NCI-H82 (cell line): Measurements from ENCODE around the gene AKAP14.
"Not testable (repeated sequence)": the region's sequence is repeated elsewhere in the genome, so short reads cannot be mapped to it uniquely, and the experiment has no call there.

Experiments
- DNase-seq: peaks from one replicate; lab custom pipeline; 2025; lab: John Stamatoyannopoulos, UW

The AKAP14 gene

GRCh38 chrX:119895843-119896326 lies at the start of gene AKAP14:
TSS of gene AKAP14 (plus strand) at chrX:119895893. CDS start at chrX:119903224, 7,331 bp downstream.
- DNase-seq = peak; percentile 75

- DNase-seq = peak; percentile 100
These were observed 43.0 kb upstream of the AKAP14 start, which contains the start of gene UPF3B for GRCh38 chrX:119852382-119853353. TSS of gene UPF3B (minus strand) at chrX:119852963. CDS start at chrX:119852928, 35 bp downstream.

GRCh38 chrX:119853444-119853843 lies 42.2 kb upstream of the AKAP14 start:
- peak; percentile 32 for DNase-seq

DNA sequence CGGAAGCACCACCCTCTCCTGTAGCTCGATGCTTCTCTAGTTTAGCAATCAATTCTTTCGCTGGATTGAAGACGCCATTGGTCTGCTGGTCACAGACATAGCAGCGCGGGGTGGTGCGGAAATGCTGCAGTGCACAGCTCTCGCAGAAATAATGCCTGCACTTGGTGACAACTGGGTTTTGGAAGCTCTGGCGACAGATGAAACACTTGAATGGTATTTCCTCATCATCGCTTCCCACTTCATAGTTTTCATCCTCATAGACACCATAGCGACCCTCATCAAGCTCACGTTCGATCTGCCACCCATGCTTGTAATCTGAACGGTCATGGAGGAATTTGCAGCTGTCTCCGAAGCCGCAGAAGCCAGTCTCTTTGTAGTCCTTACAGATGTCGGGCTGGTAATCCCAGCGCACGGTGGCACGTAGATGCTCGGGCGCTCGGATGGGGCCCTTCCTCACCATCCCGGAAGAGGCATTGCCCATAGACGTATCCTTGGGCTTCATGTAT lies 25.0 kb upstream of the AKAP14 start:
- peak; percentile 65 for DNase-seq

DNA sequence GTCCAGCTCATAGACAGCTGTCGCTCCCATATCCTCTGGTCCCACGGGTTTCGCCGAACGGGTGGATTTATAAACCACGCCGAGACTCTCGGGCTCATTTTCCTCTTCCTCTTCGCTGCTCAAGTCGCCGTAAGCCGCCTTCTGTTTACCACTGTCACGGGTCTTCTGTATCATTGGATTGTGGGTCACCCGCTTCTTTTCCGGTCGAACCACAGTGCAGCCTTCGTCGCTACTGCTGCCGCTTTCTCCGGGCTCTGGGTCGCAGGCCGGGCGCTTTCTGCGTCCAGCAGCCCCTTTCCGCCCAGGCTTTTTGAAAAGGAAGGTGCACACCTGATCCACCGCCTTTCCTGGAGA lies 24.5 kb upstream of the AKAP14 start:
- DNase-seq = peak; percentile 65

- DNase-seq = peak; percentile 93
These were observed 23.9 kb upstream of the AKAP14 start, which contains the start of the genes NDUFA1 and RNF113A for GRCh38 chrX:119871599-119872395. TSS of gene NDUFA1 (plus strand) at chrX:119871832. CDS start at chrX:119871912, 80 bp downstream. TSS of gene RNF113A (minus strand) at chrX:119871733. CDS start at chrX:119871613, 120 bp downstream.

DNA sequence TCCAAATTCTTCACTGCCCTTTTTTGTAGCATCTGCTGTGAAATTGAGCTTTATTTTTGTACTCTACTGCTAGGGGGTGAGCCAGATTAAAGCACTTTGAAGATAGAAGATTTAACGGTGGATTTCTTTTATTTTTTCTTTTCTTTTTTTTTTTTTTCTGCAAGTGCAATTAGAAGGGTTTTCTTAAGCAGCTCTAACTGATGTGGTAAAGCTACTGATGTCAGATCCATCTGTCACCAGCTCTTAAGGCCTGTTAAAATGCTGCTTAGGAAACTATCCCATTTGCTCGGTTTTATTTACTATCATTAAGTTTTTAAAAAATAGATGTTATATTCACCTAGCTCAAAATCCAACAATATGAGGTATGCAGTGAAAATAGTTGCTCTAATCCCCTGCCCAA lies 17.0 kb upstream of the AKAP14 start:
- DNase-seq = no peak

DNA sequence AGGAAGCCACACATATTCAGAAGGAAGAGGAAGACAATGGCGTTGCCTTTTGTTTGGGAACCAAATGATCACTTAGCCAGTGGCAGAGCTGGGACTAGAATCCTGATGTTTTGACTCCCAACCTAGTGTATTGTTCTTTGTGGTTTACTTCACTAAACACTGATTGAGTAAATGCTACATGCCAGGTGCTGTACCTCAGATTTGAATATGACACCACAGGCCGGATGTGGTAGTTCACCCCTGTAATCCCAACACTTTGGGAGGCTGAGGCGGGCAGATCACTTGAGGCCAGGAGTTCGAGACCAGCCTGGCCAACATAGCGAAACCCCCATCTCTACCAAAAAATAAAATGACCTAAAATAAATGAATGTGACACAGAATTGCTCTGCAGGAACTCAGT lies 15.6 kb upstream of the AKAP14 start:
- DNase-seq = no peak

DNA sequence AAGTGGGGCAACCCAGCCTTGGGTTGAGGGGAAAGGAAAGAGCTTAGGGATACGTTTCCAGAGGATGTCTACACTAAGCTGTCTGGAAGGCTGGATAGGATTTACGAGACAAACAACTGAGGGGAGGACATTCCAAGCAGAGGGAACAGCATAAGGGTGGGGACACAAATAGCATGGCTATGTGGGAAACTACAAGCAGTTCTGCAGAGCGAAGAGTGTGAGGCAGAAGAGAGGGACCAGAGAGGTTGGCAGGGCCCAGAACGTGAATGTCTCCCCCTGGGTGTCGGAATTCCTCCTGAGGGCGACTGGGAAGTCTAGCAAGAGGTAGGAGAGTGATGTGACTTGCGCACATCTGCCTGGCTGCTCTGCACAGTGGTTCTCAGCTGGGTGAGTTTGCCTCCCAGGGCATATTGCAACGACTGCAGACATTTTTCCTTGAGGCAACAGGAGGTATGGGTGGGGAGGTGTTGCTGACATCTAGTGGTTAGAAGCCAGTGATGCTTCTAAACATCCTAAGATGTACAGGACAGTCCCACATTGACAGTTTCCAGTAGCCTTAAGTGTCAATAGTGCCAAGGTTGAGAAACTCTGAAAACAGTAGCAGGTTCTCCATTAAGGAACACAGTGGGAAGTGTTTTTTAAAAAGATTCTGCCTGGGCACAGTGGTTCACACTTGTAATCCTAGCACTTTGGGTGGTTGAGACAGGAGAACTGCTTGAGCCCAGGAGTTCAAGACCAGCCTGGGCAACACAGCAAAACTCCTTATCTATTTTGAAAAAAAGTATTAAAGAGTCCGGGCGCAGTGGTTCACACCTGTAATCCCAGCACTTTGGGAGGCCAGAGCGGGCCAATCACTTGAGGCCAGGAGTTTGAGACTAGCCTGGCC lies 14.9 kb upstream of the AKAP14 start:
- peak; percentile 81 for DNase-seq

GRCh38 chrX:119885554-119886428 lies 9.9 kb upstream of the AKAP14 start:
- peak; percentile 10 for DNase-seq

GRCh38 chrX:119887721-119888425 lies 7.8 kb upstream of the AKAP14 start:
- peak; percentile 88 for DNase-seq

GRCh38 chrX:119890626-119891025 lies 5.1 kb upstream of the AKAP14 start:
- DNase-seq = not testable (repeated sequence)

DNA sequence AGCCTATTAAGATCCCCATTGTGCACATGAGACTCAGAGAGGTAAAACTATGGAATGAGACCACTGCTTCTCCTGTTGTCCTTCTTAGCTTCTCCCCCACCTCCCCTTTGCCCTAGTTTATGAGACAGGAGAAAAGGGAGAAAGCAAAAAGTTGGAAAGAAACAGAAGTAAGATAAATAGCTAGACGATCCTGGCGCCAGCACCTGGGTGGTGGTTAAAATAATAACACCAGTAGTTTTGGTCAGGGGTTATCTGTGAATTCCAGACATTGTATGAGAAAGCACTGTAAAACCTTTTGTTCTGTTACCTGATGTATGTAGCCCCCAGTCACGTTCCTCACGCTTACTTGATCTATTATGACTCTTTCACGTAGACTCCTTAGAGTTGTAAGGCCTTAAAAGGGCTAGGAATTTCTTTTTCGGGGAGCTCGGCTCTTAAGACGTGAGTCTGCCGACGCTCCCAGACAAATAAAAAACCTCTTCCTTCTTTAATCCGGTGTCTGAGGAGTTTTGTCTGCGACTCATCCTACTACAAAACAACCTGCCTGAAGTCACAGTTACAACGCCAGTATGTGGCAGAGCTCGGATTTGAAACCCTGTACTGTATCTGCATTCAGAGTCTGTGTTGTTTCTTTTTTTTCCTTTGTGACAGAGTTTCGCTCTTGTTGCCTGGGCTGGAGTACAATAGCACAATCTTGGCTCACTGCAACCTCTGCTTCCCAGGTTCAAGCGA lies 3.6 kb upstream of the AKAP14 start:
- DNase-seq = not testable (repeated sequence)

GRCh38 chrX:119899125-119899524 lies 3.4 kb downstream of the AKAP14 start:
- DNase-seq = no peak

DNA sequence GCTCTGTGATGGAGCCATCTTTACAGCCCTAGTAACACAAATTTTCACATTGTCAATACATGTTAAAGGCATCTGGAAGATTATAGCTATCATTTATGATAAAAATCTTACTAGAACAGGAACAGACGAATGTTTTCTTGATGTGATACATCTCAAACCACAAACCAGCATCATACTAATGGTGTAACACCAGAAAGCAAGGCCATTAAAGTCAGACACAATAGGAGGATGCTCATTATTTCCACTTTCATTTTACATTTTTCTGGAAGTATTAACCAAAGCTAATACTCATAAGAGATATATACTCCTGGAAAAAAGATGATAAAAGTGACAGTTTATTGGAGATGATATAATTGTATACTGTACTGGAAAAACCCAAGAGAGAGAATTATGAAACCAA lies 5.3 kb downstream of the AKAP14 start:
- no peak for DNase-seq

- no peak for DNase-seq
These were observed 20.6 kb downstream of the AKAP14 start for GRCh38 chrX:119916310-119916709.

- no peak for DNase-seq
These were observed 22.2 kb downstream of the AKAP14 start for GRCh38 chrX:119917877-119918276.

- DNase-seq = no peak
These were observed 24.3 kb downstream of the AKAP14 start for GRCh38 chrX:119919835-119920585.
